Measurements from ENCODE around the gene HARS1. TPM values are rescaled to one million over a fixed set of nuclear protein-coding genes. Genes with fewer than 3 reads are reported as not detected.

HARS1 gene
- total and polyA plus RNA-seq, 10 of the 15 experiments (the other 5 are each of a cell fraction or from before 2014, with no cell fraction given), result 12.0 to 93.8 (median 76.9) TPM

- TF ChIP-seq NR2C2 (IDR thresholded peaks at IDR 0.05; ENCODE audit: borderline replicate concordance, control insufficient read depth, insufficient read length, low read depth) (no peak), ZBTB40 (IDR thresholded peaks at IDR 0.05; ENCODE audit: borderline replicate concordance) (no peak), ZNF274 (IDR thresholded peaks at IDR 0.05; ENCODE audit: insufficient read depth, insufficient read length) (no peak), RELB (IDR thresholded peaks at IDR 0.05; ENCODE audit: low read depth) (no peak), MXI1 (IDR thresholded peaks at IDR 0.05; ENCODE audit: low read depth, low read length) (no peak), POU2F2 (IDR thresholded peaks at IDR 0.05; ENCODE audit: borderline replicate concordance, low read depth, low read length) (no peak), CBX3 (IDR thresholded peaks at IDR 0.05; ENCODE audit: borderline replicate concordance, low read depth) (no peak), EED (IDR thresholded peaks at IDR 0.05; ENCODE audit: low read depth) (no peak), ZNF217 (IDR thresholded peaks at IDR 0.05) (no peak), EZH2 (IDR thresholded peaks at IDR 0.05; ENCODE audit: borderline replicate concordance, control insufficient read depth, low read depth, low read length) (no peak), BCL3 (IDR thresholded peaks at IDR 0.05; ENCODE audit: borderline replicate concordance, insufficient read depth, low read depth, low read length, poor library complexity, severe bottlenecking) (no peak)
- ChIA-PET RAD21 (ENCODE audit: unreplicated experiment) (no interaction called here), CTCF (interaction anchor here (1.2 kb wide), 1 partner anchor 13 kb away, joined by 3 read pairs; the partner anchor contains the start of genes HARS1 and HARS2), SMC1A (ENCODE audit: uncharacterized antibody, unreplicated experiment) (interaction anchor here (2.0 kb wide), 1 partner anchor 13 kb away, joined by 9 read pairs; the partner anchor contains the start of genes HARS1 and HARS2), POLR2A (interaction anchor here (1.2 kb wide), 1 partner anchor 14 kb away, joined by 3 read pairs; no protein-coding TSS in a partner anchor)
- Histone ChIP-seq H3K9me3 (replicated peaks; ENCODE audit: control insufficient read depth, insufficient read depth, low read length) (no peaks in the 10 kb centered on the region), H3K9ac (ENCODE audit: control insufficient read depth, insufficient read depth, low read length) (no peak overlapping the region), H3K4me1 (ENCODE audit: control insufficient read depth, insufficient read depth, low read length) (no peaks in the 10 kb centered on the region), H3K27me3 (replicated peaks in 1 of 2; ENCODE audit: control insufficient read depth in 2 of 2, insufficient read depth in 2 of 2, low read length in 1 of 2) (no peaks in the 10 kb centered on the region), H4K20me1 (ENCODE audit: control insufficient read depth, insufficient read depth) (no peaks in the 10 kb centered on the region; the same call in 1 of the 2 replicates), H3K79me2 (ENCODE audit: control insufficient read depth, insufficient read depth, low read length) (no peaks in the 10 kb centered on the region), H2AFZ (ENCODE audit: control insufficient read depth, low read depth, low read length) (no peak overlapping the region), H3K4me2 (ENCODE audit: control insufficient read depth, insufficient read depth) (no peak overlapping the region), H3K4me3 (no peak overlapping the region), H3K36me3 (ENCODE audit: control insufficient read depth in 2 of 2, insufficient read depth in 2 of 2, low read length in 1 of 2) (peaks cover 29 to 33% of the 10 kb centered on the region in 2 experiments), H3K27ac (ENCODE audit: control insufficient read depth, insufficient read depth) (no peak overlapping the region; the same call in 1 of the 2 replicates)
- in situ Hi-C loops (cut with MboI) (no loop called here), intact Hi-C loops (cut with micrococcal nuclease; ENCODE audit: unreplicated experiment) (no loop called here)
- FAIRE-seq (peak; percentile 49), DNase-seq (ENCODE audit: low read depth, low spot score) (no peak), ATAC-seq (peak; percentile 78)
- 69% methylated on average over 3 of the region's 3 CpGs for WGBS (ENCODE audit: insufficient coverage, insufficient replicate concordance, low lambda C conversion rate, missing lambda C conversion rate)
- no TSS peak for BruUV-seq (replicated peaks)
Measured at GRCh38 chr5:140677947-140678346, 13.2 kb downstream of the HARS1 start.

Measured in GM12878 (cell line).